Astrocyte of the spinal cord (primary cell): ENCODE data around the gene IGSF22.

Experiments
- DNase-seq: peaks from one replicate; pipeline ENCODE4 v3.0.0; 2011; ENCODE audit warnings: low read depth, low spot score
- H3K4me3 ChIP-seq: 2 replicates; pipeline ENCODE4 v1.5.1; 2011; ENCODE audit warnings: low read depth, mild to moderate bottlenecking, low read length, moderate library complexity
- CTCF ChIP-seq: IDR thresholded peaks from 2 replicates; pipeline ENCODE4 v1.5.1; 2012; ENCODE audit warnings: low read depth, mild to moderate bottlenecking, low read length, inconsistent platforms
- in situ Hi-C: cut with HindIII; loops from 2 replicates; pipeline ENCODE4 v1.10.0; 2017; ENCODE audit warnings: low sequenced_read_pairs

IGSF22 gene

GRCh38 chr11:18730020-18730419 lies 4.0 kb upstream of the IGSF22 start:
- in situ Hi-C loops, result no loop called here
- DNase-seq, result no peak

GRCh38 chr11:18729426-18729825 lies 3.4 kb upstream of the IGSF22 start:
- no peak for DNase-seq
- in situ Hi-C loops, result no loop called here
- no peak for TF ChIP-seq CTCF
- H3K4me3 ChIP-seq, result no peak overlapping the region

More at GRCh38 chr11:18730020-18730419, 4.0 kb upstream of the IGSF22 start:
- H3K4me3 ChIP-seq, result no peak overlapping the region
- no peak for TF ChIP-seq CTCF

- no peak for TF ChIP-seq CTCF
- no peak for DNase-seq
- H3K4me3 ChIP-seq, result no peak overlapping the region
- in situ Hi-C loops, result no loop called here
Measured at GRCh38 chr11:18728658-18729057, 2.7 kb upstream of the IGSF22 start.

- TF ChIP-seq CTCF, result peak; percentile 90
- in situ Hi-C loops, result no loop called here
- H3K4me3 ChIP-seq, result no peak overlapping the region
- peak; percentile 11 for DNase-seq
Measured at GRCh38 chr11:18727479-18728236, 1.7 kb upstream of the IGSF22 start.

GRCh38 chr11:18723991-18724390 lies 2.0 kb downstream of the IGSF22 start:
- in situ Hi-C loops, result no loop called here
- H3K4me3 ChIP-seq, result no peak overlapping the region
- no peak for TF ChIP-seq CTCF
- no peak for DNase-seq

GRCh38 chr11:18722293-18722637 lies 3.7 kb downstream of the IGSF22 start:
- in situ Hi-C loops, result no loop called here
- no peak overlapping the region for H3K4me3 ChIP-seq
- DNase-seq, result no peak
- TF ChIP-seq CTCF, result no peak
